Stimulated activated naive CD4-positive, alpha-beta T cell (primary cell): Measurements from ENCODE around the gene ASXL3.

ENCODE experiments used
- DNase-seq, 6 experiments: peaks; one replicate each; lab custom pipeline; 2025; lab: John Stamatoyannopoulos, UW

Gene ASXL3

DNA sequence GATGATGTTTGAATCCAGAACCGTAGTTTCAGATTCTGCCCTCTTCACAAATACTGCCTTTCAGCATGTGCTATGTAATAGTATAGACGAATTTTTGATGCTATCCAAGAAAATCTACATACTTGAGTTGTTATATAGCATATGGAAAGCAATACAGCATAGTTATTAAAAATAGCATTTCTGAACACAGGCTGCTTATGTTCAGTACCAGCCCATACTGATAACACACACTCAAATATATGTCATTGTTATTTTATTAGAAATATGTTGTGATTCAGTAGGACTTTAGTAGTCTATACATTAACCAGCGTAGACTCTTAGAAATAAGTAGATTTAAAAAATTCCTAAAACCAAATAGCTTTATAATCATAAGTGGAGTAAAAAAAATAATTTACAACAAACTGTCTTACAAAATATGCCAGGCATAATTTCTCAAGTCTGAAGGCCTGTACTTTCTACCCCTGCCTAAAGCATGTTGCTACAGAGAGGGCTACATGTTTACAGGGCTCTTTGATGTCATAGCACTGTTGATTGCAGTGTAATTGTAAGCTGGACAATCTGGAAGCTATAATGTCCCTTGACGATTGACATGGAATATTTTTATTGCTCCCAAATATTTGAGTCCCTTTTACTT lies 86.3 kb downstream of the ASXL3 start:
- DNase-seq = no peak

DNA sequence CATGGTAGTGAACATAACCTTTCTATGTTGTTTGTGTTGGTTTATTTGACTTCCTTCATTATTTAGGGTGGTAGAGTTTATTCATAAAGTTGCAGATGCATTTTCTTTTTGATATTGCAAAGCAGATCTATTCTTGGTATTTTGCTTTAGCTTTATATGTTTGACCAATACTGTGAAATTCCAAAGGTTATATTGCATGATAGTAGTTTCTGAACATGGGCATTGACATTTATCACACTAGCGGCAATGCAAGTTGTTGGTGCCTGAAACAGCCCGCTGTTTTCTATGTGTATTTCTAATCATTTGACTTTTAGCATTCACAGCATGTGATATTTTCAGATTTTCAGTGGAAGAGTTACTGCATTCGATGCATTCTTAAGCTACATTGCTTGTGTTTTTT lies 87.2 kb downstream of the ASXL3 start:
- no peak for DNase-seq

DNA sequence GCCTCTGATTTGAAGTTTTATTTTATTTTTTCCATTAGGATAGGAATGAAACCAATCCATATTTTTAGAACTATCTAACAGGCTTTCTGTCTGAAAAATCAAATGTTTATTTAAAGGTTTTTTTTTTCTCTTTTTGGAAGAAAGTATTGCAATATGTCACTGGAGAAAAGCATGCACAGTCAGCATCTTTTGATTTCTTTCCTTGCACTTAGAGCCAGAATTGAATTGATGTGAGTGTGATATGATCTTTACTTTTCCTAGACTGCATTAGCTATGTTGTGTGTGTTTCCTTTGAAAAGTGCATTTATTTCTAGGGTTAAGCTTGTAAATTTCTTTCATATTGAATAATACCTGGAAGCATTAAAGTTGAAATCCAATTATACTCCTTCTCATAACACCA lies 87.6 kb downstream of the ASXL3 start:
- DNase-seq = no peak

DNA sequence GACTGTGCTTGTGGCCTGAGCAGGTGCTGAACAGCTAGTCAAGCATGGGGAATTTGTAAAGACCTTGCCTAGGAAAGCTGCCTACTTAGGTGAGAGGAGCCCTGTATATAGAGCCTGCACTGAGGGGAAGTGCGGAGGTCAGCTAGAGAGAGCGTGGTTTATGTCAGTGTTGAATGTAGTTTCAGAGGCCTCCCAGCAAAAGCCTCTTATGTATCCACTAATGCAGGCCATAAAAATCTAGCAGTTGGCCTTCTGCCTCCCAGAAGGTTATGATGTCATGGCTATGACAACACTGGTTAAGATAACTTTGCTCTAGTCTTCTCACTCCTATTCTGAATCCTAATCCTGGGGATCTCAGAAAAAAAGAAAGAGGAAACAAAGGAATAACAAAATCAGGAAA lies 88.9 kb downstream of the ASXL3 start:
- DNase-seq = no peak

DNA sequence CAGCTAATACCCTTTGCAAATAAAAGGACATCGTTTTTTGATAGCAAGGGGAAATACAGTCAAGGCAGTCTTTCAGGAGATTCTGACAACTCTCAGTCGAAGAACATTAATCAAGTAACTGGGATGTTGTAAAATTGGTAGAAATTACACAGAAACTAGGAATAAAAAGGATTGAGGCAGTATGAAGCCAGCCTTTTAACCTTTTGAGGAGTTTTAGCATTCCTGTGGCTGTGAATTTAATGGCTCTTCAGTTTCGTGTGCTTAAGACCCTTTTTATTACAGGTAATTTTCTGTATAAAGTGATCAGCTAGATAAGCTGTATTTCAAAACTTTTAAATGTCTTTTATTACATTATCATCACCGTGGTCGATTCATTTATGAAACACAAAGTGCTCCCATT lies 91.6 kb downstream of the ASXL3 start:
- DNase-seq = no peak

DNA sequence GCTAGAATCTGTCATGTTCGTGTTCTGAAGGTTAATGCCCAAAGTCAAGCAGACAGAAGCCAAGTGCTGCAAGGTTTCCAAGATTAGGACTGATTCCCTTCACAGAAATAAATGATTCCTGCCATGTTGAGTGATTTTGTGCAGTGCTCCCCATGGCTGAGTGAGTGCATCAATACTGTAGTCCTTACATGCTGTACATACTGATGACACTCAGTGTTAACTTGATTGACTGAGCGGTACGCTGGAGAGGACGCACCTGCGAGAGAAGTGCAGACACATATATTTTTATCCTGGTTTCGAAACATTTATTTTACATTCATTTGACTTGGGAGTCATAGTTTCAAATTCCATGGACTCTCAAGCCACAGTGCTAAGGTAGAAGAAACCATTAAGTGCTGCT lies 92.0 kb downstream of the ASXL3 start:
- no peak for DNase-seq

DNA sequence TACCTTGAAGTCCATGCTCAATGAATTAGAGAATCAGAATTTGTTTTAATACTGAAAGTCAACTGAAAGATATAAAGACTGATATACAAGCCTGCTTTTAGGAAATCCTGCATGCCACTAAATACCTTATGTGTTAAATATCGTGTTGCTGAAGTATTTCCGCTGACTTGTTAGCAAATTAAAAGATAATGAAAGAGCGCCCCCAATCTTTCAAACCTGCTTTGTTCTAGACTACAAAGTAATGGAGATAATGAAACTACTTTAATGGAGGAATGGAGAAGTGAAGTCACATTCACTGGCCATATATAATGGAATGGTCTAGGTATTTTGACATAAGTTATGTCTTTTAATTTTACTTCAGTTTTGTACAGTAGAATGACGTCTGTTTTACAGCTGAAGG lies 95.7 kb downstream of the ASXL3 start:
- no peak for DNase-seq

DNA sequence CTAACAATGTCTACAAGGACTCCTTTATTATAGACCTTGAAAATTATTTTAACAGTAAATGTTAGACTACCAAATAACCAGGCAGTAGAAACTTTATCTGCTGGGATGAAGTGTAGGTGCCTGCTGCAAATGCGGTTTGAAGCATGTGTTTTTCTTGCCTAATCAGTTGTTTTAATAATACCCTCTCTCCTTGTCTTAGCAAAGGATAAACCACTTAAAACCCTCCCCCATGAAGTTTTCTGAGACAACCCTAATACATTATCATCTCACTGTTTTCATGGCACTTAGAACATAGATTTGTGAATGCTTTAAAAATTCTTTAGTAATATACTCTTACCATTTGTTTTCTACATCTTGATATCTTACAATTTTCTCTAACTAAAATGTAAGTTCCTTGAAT lies 98.6 kb downstream of the ASXL3 start:
- no peak for DNase-seq

DNA sequence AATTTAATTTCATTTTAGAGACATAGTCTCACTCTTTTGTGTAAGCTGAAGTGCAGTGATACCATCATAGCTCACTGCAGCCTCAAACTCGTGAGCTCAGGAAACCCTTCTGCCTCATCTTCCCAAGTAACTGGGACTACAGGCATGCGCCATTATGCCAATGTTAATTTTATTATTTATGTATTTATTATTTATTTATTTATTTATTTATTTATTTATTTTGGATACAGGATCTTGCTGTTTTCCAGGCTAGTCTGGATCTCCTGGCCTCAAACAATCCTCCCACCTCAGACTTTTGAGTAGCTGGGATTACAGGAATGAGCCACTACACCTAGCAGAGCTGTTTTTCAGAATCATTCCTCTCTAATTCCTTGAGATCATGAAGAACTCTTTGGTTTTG lies 99.9 kb downstream of the ASXL3 start:
- no peak for DNase-seq

DNA sequence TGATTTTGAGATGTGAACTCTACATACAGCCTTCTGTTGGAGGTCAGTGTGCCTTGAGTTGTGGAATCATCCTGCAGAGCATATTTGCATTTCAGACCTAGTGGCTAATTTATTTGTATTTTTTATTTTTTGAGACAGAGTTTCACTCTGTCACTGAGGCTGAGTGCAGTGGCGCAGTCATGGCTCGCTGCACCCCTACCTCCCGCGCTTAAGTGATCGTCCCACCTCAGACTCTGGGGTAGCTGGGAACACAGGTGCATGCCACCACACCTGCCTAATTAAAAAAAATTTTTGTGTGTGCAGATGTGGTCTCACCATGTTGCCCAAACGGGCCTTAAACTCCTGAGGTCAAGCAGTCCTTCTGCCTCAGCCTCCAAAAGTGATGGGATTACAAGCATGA lies 104.4 kb downstream of the ASXL3 start:
- DNase-seq = no peak

DNA sequence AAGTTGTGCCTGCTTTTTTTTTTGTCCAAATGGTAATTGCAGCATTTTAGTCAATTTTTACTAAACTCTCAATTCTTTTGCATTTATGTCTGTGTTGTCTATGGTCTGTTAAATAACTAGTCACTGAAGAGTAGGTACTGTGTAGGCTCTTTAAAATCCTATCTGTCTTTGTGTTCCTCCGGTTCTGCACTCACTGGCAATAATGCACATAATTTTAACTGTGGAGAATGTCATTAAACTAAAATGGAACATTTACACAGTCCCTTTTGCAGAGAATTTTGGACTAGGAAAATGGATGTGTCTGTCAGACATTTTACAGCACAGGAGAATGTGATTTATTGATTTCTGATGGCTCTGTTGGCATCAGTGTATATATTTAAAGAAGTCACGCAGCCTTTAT lies 116.6 kb downstream of the ASXL3 start:
- no peak for DNase-seq

DNA sequence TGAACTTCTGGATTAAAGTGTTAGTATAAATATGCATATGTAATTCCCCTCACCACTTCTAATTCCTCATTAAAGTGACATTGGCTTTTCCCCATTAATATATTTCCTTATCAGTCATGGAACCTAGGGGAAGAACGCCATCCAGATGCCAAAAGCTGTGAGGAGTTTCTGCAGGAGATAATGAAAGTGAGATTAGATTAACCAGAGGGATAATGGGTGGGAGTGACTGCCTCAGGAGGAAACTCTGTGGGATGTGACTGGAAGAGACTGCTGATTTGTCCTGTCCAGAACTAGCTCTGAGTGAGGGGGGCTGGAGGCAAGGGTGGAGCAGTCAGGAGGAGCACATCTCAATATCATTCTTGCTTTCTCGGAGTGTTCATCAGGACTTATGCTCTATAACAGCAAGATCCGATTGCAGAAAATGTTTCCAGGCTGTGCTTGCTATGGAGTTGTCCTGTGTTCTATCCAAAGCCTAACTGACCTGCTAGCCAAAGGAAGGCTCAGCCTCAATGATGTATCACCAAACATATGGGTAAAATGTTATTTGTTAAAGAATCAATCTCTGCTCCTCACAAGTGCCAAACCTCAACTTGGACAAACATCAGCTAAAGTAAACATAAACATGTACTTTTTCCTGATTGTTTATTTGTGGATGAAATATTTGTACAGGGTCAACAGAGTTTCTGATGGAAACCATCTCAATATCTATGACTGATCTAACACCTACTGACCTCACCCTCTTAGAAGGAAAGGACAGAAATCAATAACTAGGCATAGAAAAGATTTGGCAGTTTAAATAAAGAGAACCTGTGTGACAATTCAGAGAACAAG lies 118.5 kb downstream of the ASXL3 start:
- DNase-seq = no peak

DNA sequence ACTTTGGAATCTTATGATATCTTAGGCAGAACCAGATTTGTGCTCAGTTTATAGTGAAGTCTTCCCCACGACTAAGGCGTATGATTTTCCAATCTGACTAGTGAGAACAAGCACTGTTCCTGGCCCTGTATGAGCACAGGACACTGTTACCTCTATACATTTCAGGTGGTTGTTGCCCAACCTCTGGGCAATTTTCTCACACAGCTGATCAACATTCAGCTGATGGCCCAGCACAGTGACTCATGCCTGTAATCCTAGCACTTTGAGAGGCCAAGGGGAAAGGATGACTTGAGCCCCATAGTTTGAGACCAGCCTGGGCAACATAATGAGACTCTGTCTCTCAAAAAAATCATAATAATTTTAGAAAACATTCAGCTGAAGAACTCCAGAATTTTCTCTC lies 119.5 kb downstream of the ASXL3 start:
- DNase-seq = no peak

DNA sequence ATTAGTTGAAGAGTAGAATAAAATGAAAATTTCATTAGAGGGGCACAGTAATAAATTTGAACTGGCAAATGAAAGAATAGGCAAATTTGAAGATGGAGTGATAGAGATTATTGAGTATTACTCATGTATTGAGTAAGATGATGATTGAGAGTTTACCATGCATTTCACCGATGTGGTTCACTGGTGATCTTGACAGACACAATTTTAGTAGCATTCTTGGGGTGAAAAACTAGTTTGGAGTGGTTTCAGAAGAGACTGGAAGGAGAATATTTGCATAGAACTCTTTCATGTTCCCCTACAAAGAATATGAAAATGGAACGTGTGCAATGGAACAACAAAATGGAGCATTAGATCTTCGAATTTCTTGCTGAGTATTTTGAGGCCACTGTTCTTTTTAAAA lies 121.4 kb downstream of the ASXL3 start:
- no peak for DNase-seq

DNA sequence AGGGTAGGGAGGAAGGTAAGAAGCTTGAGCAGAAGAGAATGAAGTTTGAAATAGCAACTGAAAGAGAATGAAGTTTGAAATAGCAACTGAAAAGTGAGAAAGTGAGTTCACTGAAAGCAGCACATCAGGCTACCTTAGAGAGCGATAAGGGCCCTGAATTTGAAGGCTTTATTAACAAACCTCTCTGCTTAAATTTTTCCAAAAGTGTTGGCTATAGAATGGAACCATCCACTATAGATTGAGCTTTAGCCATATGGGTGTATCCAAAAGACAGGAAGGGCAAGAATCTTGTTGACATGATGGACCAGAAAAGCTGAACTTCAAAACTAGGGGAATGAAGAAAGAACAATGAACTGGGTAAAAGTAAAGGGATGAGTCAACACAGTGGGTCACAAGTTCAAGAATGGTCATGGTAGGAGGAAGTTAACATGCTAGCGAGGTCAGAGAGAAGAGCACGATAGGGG lies 122.5 kb downstream of the ASXL3 start:
- DNase-seq = no peak

DNA sequence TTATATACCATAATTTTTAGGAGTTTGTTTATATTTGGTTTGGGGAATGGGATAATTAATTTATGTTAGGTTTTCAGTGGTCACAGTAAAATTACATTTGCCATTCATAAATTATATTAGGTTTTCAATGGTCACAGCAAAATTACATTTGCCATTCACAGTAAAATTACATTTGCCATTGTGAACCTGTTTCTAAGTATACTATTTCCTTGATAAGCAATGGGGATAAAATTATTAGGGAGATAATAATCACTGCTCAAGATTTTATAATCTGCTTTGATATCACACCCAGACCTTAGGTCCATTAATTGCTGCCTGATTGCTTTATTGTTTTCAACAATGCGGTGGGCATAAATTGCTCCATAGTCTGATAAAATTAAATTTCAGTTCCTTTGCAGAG lies 124.6 kb downstream of the ASXL3 start:
- DNase-seq = no peak

DNA sequence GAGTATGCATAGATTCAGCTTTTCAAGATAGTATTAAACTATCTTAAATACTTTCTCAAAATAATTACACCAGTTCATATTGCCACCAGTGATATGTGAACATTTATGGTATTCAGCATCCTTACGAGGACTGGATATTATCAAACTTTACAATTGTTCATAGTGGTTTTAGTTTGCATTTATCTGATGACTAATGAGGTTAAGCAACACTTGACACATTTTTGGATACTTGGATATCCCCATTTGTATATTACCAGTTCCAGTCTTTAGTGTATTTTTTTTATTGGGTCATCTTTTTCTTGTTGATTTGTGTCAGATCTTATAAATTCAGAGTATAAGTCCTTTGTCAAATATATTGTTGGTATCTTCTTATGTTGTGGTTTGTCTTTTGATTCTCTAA lies 128.4 kb downstream of the ASXL3 start:
- no peak for DNase-seq

DNA sequence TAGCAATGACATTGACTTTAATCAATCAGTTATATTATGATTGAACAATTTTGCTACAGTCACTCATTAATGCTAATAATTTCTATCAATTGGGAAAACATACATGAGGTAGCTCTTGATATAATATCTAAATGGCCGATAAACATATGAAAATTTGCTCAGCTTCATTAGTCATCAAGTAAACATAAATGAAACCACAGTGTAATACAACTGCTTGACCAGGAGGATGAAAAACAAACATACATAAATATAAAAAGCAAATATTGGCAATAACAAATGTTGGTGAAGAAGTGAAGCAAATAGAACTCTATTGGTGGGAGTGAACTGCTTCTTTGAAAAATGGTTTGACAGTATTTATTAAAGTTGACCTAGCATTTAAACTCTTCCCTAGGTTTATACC lies 130.9 kb downstream of the ASXL3 start:
- no peak for DNase-seq

DNA sequence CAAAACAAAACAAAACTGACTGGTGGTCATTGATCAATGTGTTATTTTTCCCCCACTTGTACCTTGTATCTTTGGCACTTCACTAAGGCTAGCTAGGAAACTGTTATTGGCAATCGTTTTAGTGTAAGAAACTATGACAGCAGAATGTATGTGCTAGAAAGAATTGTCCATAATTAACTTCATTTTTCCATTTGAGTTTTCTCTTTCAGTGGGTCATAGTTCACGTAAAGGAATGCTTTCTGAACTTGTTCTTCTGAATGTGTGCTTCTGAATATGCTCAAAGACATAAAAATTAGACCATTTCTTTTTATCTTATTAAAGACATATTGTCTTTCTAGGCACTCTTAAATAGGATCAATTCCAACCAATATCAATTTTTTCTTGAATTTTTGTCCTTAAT lies 132.2 kb downstream of the ASXL3 start:
- DNase-seq = no peak

DNA sequence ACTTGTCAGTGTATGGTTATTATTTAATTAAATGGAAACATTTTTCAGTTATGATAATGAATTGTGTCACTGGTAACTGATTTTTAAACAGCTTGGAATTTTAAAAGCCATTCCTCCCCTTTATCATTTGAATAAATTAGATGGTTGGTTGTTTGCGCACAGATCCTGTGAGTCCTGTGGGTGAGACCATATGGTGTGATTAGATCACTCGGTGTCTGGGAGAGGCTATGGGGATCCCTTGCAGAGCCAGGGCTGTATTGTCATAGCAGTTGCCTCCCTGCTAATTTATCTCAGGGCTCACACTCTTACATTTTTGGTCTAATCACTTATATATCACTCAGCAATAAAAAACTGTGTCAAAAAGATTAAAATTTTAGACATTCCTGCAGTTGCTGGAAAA lies 133.5 kb downstream of the ASXL3 start:
- no peak for DNase-seq

DNA sequence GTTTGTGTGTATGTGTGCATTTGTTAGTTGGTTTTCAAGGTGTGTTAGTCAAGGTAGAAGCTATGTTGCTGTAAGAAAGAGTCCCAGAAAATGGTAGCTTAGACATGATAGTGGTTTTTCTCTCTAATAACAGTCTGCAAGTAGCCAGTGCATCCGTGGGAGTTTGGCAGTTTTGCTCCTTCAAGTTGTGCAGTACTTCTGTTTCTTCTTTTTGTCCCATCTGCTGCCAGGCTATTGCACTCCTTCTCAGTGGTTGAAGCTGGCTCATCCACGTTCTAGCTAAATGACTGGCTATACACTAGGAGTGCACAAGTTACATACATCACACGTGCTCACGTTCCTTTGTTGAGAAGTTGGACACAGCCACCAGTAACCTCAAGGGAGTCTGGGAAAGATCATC lies 134.7 kb downstream of the ASXL3 start:
- no peak for DNase-seq

DNA sequence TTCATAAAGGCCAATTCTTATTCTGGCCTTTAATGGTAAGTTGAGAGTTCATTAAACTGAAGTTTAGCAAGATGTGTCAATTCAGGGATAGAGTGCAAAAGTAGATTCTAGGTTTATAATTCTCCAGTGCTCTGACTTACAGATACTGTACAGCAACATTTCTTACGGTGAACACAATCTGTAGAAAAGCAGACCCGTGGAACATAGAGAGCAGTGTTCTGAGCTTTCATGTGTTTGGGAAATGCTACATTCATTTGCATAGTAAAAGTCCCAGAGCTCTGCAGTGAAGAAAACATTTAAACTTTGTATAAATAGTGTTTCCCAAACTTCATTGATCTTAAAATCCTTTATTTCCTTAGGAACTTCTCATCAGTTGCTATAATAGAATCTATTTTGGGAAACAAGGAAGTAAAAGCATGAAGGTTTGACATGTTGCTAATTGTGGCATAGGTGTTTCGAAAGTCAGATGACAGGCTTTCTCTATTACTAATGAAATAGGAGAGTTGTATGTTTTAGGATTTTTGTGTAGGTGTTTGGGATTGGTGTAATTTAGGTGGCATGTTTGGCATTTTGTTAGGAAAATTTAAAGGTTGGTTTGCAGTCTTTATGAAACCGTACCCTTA lies 138.2 kb downstream of the ASXL3 start:
- DNase-seq = no peak

DNA sequence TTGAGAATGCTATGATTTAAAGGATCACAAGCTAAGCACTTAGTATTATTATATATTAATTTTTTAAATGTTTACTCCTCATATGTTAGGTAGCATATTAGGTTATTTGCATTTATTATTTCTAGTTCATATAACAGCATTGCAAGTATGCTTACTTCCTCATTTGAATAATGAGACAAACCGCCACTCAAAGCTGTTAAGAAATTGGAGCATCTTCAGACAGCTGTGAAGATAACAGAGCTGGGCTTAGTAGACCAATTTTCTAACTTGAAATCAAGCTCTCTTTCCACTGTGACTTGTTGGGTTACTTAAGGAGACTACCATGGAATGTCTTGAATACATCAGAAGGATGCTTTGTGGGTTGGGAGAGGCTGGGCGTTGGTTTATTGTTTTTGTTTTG lies 139.3 kb downstream of the ASXL3 start:
- no peak for DNase-seq
